HL-60 (cell line): ENCODE measurements around the gene KCNH4.

Experiments used
- CTCF ChIP-seq: IDR thresholded peaks from one replicate; pipeline ENCODE4 v1.5.1; 2011; ENCODE audit warnings: low read length, control low read depth, inconsistent platforms; ENCODE audit not compliant: insufficient read depth
- GABPA ChIP-seq: IDR thresholded peaks from 2 replicates; pipeline ENCODE4 v1.6.1; 2012; ENCODE audit warnings: low read depth
- POLR2AphosphoS5 ChIP-seq: IDR thresholded peaks from 2 replicates; pipeline ENCODE4 v1.6.1; 2012; ENCODE audit warnings: low read depth
- REST ChIP-seq: IDR thresholded peaks from 2 replicates; pipeline ENCODE4 v1.6.1; 2012; ENCODE audit warnings: low read depth; ENCODE audit not compliant: insufficient replicate concordance
- SPI1 ChIP-seq: IDR thresholded peaks from 2 replicates; pipeline ENCODE4 v1.6.1; 2012; ENCODE audit warnings: low read depth, mild to moderate bottlenecking, borderline replicate concordance

GRCh38 chr17:42179911-42180410 lies 981 bp downstream of the KCNH4 start:
- TF ChIP-seq CTCF (no peak), POLR2AphosphoS5 (no peak), REST (peak; percentile 95), GABPA (no peak), SPI1 (no peak)
